ENCODE measurements around the gene HID1.
"Not testable (repeated sequence)": the region's sequence is repeated elsewhere in the genome, so short reads cannot be mapped to it uniquely, and the experiment has no call there.

HID1 gene

DNA sequence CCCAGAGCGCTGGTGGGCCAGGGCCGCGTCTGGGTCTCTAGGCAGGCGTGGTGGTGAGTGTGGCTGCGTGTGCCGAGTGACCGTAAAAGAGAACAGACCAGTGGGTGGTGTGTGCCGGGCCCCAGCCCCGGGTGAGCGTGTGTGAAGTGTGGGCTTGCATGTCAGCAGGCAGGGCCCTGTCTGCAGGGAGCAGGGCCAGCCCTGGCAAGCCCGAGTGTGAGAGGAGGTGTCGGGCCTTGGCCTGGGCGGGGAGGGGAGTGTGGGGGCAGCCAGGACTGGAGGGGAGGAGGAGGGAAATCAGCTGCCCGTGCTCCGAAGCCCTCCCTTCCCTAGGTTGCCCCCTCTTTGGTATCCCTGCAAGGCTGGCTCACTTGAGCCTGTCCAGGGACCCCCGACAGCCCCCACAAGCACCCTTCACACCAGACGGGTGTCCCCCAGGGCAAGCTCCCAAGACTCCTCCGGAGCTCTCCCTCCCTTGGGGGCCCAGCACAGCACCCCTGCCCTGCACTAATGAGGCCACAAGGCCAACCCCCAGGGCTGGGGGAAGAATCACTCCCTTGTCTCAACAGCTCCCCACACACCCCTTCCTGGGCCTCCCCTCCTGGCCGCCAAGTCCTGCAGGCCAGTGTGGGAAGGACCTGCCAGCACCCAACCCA lies 51.4 kb downstream of the HID1 start:
- no peak for DNase-seq

- no peak for DNase-seq
Measured at GRCh38 chr17:74920642-74921025, 51.9 kb downstream of the HID1 start.

GRCh38 chr17:74920306-74920620 lies 52.3 kb downstream of the HID1 start:
- no peak for DNase-seq

GRCh38 chr17:74919440-74920305 lies 52.9 kb downstream of the HID1 start:
- DNase-seq: peak in 1 of 2 experiments; percentile 9

DNA sequence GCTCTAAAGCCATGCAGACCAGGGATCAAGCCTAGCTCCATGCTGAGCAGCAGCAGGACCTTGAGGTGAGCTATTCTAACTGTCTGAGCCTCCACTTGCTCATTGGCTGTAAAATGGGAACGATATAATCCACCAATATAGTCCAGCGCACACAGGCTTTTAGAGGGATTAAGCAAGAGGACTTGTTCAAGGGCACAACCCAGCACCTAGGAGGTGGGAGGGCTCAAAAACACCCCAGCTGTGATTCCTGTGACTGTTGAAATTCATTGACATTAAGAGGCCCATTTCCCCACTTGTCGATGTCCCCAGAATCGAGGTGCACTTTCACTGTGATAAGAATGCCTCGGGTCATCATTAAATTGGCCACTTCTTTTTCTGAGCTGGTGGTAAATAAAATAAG lies 53.7 kb downstream of the HID1 start:
- no peak for DNase-seq

DNA sequence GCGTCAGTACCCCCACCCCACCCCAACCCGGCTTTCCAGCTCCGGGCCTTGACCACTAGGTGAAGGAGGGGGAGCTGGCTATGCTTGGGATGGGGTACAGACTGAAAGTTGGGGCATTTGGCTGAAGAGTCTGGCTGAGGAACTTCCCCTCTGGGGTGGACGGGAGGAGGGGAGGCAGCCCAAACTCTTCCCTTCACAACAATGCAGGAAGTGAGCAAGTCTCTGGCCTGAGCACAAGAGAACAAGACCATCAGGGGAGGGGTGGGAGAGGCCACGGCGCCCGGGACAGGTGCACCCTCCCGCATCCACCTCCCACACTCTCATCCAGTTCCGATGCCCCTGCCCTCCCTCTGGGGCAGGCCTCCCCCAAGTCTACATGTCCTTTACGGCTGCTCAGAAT lies 55.1 kb downstream of the HID1 start:
- no peak for DNase-seq

DNA sequence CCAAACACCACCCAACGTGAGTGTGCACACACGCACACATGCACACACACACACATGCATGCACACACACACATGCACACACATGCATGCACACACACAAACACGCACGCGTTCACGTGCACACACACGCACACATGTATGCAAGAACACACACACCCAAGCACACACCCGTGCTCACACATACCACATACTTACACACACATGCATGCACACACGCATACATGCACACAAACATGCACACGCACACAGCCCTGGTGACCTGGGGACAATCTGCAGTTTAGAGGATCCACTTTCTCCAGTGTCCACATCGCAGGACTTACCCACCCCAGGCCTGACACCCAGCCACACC lies 55.7 kb downstream of the HID1 start:
- no peak for DNase-seq

DNA sequence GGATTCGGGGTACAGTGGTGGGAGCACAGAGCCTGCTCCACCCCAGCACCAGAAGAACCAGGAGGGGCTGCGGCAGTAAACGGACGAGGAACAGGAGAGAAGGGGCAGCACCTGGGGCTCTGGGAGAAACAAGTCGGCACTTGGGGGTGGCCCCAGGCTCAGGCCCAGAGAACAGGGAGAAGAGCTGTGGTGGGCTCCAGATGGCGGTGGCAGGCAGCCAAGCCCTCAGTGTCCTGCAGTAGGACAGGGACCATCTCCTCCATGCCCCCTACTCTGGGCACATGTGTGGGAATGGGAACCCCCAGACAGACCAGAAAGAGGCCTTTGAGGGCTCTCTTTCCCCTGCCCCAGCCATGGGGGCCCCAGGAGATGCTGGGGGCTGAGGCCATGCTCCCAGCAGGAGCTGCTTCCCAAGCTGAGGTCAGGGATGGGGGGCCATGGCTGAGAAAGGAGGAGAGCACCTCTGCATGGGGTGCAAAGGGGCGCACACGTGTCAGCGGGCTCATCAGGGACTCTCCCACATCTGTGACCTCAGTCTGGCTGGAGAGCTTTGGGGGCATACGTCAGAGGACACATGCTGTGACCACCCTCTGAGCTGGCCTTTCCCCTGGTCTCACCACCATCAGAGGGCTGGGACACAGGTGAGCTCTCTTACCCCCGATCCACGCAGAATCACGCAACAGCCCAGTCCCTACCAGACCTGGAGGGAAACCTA lies 56.3 kb downstream of the HID1 start:
- no peak for DNase-seq

GRCh38 chr17:74911423-74911822 lies 61.1 kb downstream of the HID1 start:
- DNase-seq: not testable (repeated sequence)

DNA sequence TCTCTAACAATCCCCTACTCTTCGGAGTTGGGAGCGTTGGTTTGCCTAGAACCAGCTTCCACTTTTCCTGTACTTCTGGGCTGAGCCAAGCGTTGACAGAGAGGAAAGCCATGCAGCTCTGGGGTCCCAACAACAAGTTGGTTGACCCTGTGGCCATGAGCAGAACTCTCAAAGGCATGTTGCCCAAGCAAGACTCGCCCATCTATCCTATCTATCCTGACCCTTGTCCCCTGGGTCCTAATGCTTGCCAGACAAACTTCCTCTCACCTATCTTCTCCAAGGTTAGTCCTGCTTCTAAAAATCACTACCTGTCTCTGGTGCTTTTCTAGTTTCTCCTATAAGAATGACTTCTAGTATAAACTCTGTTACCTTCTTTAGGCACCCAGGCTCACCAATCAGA lies 63.5 kb downstream of the HID1 start:
- not testable (repeated sequence) for DNase-seq

- no peak for DNase-seq
Measured at GRCh38 chr17:74907012-74907411, 65.5 kb downstream of the HID1 start.

GRCh38 chr17:74906214-74906793 lies 66.3 kb downstream of the HID1 start:
- DNase-seq: not testable (repeated sequence)

GRCh38 chr17:74904687-74905409 lies 67.7 kb downstream of the HID1 start:
- DNase-seq: no peak

DNA sequence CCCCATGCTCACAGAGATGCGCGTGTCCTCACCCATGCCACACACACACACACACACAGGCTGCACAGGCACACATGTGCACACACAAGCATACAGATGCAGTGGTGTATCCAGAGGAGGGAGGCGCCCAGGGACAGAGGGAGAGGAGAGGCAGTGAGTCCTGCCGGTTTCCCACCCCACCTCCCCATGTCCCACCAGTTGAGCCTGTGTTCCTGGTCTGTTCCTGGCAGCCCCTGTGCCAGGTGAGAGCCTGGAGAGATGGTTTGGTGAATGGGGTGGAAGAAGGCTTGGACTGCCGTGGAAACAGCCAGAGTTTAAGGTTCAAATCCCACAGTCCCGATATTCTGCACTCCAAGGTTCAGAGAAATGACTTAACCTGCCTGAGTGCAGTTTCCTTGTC lies 68.9 kb downstream of the HID1 start:
- no peak for DNase-seq

DNA sequence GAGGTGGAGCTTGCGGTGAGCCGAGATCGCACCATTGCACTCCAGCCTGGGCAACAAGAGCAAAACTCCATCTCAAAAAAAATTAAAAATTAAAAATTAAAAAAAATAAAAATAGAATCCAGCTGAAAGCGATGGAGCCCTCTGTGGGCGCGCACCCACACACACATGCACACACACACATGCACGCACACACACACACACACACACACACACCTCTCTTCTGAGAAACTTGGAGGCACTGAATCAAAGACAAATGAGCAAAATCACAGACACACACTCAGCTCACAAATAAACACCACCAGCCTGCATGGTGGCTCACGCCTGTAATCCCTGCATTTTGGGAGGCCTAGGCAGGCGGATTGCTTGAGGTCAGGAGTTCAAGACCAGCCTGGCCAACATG lies 69.5 kb downstream of the HID1 start:
- DNase-seq: no peak

DNA sequence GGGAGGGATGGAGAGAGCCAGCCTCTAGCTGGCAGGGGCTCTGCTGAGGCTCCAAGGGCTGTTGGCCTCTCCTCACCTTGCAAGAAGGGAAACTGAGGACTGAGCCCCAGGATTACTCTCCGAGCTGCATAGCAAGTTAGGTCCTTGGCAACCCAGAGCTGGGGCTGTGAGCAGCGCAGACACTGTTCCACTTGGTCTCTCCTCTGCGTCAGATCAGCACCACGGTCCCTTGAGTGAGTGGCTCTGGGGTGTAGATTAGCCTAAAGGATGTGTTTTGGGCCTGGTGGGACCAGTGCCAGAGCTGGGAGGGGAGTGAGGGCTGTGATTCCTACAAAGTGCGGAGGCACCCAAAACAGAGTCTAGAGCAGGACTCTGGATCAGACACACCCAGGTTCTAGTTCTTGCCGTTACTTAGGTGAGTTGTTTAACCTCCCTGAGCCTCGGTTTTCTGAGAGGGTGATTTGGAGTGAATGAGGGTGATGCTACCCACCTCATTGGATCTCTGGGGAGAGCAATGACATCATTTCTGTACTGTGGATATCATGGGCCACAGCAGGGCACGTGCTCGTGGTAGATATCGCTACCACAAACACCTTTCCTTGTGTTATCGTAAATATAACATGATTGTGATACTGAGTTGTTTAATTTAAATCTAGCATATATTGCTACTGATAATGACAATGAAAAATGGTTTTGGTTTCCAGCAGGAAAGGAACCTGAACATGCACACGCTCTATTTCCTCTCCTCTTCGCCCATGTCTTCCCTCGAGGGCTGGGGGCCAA lies 71.0 kb downstream of the HID1 start:
- DNase-seq: no peak

Measured in SHP77 (cell line).